SIG-M5 (cell line): ENCODE results near the gene MPHOSPH9.
"Not testable (repeated sequence)": the region's sequence is repeated elsewhere in the genome, so short reads cannot be mapped to it uniquely, and the experiment has no call there.

Experiments
- DNase-seq: peaks from one replicate; lab custom pipeline; 2025; lab: John Stamatoyannopoulos, UW

MPHOSPH9 gene

DNA sequence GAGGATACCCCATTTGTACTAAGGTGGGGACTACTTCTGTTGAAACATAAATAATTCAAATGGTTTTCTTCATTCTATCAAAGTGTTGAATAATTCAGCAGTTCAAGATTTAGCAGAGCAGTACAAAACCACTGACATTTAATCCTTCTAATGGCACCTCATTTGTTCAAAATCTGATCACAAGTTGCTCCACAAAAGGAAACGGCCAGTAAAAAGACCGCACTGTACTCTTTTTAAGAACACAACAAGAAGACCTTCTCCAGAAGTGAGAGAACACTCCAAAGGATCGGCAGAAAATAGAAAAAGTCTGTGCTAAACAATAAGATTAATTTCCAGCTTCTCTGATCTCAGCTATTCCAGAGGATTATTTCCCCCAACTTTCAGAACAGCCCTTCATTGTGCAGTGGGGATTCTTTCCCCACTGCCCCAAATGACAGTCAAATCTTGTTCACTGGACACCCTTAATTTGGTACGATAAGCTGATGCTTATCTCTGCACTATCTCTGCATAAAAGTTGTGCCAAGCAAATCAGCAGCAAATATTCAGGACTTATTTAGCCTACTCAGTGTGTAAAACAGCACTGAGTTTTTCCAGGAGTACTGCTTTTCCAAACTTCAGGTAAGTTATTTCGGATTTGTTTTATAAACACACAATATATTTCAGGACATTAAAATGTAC lies 5.2 kb downstream of the MPHOSPH9 start:
- no peak for DNase-seq

GRCh38 chr12:123225443-123225842 lies 7.5 kb downstream of the MPHOSPH9 start:
- DNase-seq: no peak

DNA sequence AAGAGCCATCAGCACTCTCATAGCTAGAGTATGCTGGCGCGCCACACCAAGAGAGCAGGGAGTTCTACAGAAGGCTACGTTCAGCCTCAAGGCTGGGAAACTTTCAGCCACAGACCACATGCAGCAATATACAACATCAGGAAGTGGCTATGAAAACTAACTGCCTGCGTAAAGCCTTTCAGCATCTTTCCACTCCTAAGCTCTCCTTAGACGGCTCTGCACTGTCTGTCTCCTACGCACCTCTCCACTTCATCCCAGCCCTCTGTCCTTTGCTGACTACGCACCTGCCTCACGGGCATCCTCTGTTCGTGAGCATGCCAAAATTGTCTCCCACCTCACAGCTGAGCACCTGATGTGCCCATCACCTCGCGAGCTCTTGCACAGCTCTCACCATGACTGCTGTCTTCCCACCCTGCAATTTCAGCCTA lies 9.7 kb downstream of the MPHOSPH9 start:
- DNase-seq: no peak

GRCh38 chr12:123207815-123208214 lies 25.1 kb downstream of the MPHOSPH9 start:
- DNase-seq: not testable (repeated sequence)

GRCh38 chr12:123206794-123207193 lies 26.1 kb downstream of the MPHOSPH9 start:
- DNase-seq: not testable (repeated sequence)

GRCh38 chr12:123200414-123200813 lies 32.5 kb downstream of the MPHOSPH9 start:
- DNase-seq: no peak

- DNase-seq: no peak
Observed at GRCh38 chr12:123199936-123200335, 33.0 kb downstream of the MPHOSPH9 start.

DNA sequence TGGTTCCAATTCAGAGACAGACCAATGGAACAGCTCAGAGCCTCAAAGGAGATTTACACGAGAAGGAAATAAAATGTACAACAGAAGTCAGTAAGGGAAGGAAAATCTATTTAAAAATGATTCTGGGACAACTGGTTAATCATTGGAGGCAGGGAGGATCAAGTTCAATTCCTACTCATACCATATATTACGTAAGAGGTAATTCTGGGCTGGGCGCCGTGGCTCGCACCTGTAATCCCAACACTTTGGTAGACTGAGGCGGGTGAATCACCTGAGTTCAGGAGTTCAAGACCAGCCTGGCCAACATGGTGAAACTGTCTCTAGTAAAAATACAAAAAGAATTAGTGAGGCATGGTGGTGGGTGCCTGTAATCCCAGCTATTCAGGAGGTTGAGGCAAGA lies 45.3 kb downstream of the MPHOSPH9 start:
- DNase-seq: no peak

- DNase-seq: no peak
Observed at GRCh38 chr12:123180171-123180570, 52.8 kb downstream of the MPHOSPH9 start.

DNA sequence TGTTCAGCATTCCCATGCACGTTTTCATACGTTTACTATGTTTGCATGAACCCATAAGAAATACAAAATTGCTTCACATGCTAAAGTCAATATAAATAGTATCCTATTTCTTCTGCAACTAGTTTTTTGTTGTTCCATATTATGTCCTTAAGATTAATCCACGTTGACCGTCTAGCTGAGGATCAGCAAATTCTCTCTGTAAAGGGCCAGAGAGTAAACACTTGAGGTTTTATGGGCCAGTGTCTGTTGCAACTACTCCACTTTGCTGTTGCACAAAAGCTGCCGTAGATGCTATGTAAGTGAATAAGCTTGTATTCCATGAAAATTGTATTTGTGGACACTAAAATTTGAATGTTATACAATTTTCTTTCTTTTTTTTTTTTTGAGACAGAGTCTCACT lies 61.0 kb downstream of the MPHOSPH9 start:
- no peak for DNase-seq

DNA sequence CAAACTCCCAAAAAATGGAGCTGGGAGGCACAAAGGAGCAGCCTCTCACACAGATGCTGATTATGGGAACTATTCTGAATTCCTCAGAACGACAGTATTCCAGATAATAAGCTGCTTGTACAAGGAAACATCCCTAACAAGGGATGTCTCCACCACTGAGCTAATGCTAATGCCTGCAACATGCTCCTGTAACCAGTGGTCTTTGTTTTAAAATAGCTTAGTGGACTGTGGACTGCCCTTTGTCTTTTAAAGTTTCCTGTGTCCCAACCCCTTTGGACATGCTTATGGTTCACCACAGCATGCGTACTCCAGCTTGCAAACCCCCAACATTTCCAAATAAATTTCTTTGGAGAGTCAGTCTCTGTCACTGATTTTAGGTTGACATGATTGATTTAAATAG lies 65.6 kb downstream of the MPHOSPH9 start:
- no peak for DNase-seq

GRCh38 chr12:123165537-123165936 lies 67.4 kb downstream of the MPHOSPH9 start:
- no peak for DNase-seq

- DNase-seq: no peak
Observed at GRCh38 chr12:123164710-123165261, 68.2 kb downstream of the MPHOSPH9 start.

- DNase-seq: no peak
Observed at GRCh38 chr12:123164222-123164621, 68.7 kb downstream of the MPHOSPH9 start.

- DNase-seq: no peak
Observed at GRCh38 chr12:123163227-123163626, 69.7 kb downstream of the MPHOSPH9 start.

- DNase-seq: no peak
Observed at GRCh38 chr12:123160801-123161487, 72.0 kb downstream of the MPHOSPH9 start.

DNA sequence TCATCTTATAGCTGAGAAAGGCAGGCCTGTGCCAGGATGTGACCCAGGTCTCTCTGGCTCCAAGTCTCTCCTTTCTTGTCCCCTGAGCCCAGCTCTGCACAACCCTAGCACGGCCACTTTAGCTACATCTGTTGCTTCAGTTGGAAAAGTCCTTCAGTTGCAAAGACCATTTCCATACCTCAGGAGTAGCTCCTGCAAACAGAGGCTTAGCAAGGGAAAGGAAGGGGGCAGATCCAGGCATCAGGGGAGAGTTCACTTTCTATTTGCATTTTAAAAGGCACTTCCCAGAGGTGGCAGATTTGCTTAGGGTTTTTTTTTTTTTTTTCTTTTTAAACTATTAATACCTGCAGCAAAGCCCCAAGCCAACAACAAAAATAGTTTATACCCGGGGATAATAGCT lies 79.0 kb downstream of the MPHOSPH9 start:
- no peak for DNase-seq

- no peak for DNase-seq
Observed at GRCh38 chr12:123152833-123153232, 80.1 kb downstream of the MPHOSPH9 start.

- no peak for DNase-seq
Observed at GRCh38 chr12:123151457-123152454, 81.2 kb downstream of the MPHOSPH9 start.

- DNase-seq: no peak
Observed at GRCh38 chr12:123150744-123151456, 82.0 kb downstream of the MPHOSPH9 start, which contains the start of gene PITPNM2. TSS of gene PITPNM2 (minus strand) at chr12:123151090. CDS start at chr12:123034590, 116,500 bp downstream.

GRCh38 chr12:123150275-123150743 lies 82.6 kb downstream of the MPHOSPH9 start:
- DNase-seq: no peak
